Measurements from ENCODE around the gene AIPL1.

The AIPL1 gene

DNA sequence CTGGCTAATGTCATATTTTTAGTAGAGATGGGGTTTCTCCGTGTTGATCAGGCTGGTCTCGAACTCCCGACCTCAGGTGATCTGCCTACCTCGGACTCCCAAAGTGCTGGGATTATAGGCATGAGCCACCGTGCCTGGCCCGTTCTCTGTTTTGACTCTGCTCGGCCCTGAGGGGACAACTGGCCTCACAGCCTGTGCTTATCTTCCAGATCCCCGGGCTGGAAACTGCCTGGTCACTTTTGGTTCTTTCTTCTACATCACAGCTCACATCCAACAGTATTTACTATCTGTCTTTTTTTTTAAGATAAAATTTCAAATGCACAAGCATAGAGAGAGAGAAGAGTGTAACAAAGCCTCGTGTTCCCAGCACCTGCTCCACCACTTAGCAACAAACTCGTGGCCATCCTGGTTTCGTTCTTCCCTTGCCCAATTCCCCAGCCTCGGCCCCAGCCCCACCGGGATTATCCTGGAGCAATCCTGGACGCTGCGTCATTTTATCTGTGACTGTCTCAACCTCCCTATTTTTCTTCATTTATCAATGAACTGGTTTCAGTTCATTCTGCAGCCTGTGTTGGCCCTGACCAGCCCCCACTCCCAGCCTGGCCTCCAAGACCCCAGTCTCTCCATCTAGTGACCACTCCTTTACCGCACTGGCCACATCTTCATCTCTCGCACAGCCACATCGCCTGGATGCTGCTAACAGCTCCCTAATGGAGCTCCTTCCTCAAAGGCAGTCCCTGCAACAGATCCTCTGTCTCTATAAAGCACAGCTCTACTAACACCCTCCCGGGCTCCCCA lies 30.5 kb upstream of the AIPL1 start:
- no peak for DNase-seq

DNA sequence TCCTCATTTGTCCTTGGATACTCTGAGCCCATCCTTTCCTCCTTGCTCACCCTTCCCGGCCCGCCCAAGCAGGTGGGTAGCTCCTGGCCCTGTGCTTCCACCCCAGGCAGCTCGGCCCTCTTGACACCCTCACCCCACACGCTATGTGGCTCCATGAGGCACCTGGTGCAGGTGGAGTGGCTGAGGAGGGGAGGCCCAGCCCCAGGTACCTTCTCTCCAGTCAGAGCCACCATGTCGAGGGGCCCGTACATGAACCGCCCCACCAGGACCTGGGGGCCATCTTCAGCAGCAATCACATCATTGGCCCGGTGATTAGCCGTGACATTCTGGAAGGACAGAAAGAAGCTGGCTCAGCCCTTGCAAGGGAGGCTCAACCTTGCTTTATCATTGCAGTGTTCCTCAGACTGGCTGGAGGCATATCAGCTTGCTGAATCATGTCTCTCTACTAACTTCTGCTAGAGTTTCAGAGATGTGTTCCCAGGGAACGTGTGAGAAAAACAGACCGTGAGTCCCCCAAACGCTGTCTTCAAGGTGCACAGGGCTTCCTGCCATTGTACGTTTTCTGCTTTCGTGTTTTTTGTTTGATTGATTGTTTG lies 29.6 kb upstream of the AIPL1 start:
- DNase-seq = no peak

DNA sequence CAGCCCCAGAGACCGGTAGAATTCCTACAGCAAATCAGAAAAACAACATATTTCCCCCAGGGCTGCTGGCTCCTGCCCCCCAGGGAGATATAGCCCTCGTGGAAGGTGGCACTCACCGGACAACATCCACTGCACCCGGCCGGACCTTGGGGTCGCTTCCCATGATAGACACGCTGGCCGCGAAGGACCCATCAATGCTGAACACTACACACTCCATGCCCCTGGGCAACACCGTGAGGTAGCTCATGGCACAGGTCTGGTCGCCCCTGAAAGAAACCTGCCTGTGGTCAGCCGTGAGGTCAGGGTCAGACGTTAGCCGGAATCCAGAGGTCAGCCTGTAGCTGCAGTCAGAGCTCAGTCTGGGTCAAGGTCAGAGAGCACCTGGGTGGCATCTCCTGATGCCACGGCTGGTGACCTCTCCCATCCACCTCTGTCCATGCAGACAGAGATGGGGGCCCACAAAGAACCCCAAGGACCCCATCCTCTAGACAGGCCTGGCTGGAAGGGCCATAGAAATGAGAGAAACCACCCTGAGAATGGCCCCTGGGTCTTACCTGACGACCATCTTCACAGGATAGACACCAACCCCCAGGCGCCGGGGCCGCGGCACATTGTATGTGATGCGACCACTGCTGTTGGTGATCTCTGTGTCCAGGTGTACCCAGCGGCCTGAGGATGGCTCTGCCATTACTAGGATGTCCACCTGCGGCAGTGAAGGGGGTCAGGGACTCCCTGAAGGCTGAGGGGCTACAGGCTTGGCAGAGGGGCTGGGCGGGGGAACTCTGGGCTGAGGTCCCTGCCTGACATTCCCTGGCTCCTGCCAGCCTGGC lies 28.9 kb upstream of the AIPL1 start:
- no peak for DNase-seq

DNA sequence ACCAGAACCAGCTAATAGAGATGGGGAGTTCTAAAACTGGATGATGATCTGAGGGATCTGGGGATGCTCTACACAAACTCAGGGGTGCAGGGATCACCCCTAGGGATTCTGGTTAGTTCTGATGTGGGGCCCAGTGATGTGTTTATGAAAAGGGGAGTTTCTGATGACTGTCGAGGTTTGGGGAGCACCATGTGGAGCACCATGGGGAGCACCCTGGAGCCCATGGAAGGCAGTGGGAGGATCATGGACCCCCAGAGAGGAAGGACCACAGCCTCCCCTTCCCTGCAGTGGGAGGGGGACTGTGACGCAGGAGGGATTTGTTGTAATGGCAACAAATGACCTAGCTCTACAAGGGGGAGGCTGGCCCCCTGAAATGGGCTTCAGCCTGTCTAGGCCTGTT lies 27.8 kb upstream of the AIPL1 start:
- DNase-seq = no peak

DNA sequence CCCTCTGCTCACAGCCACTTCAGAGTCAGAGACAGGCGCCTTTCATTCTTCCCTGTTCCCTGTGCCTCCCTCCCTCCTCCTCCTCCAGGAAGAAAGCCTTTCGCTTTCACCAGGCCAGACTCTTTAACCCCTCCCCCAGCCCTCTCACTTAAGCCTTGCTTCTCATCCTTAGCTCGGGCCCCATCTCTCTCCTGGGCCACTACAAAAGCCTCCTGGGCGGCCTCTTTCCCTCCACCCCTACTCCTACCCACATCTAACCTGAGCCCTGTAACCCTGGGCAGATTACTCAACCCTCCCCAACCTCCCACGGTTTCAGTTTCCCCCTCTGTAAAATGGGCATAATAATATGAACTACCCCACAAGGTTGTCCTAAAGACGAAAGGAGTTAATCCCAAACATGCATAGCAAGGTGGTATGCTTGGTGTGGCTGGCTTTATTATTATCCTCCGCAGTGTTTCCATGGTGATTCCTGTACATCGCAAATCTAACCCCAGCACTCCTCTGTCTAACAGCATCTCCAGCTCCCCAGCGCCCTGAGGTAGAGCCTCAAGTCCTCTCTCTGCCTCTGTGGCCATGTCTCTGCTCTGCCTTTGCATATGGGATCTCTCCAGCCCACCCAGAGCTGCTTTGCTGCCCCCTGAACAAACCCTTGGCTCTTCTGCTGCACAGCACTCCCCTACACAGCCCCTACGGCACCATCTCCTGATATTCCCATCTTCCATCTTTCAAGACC lies 27.0 kb upstream of the AIPL1 start:
- no peak for DNase-seq

DNA sequence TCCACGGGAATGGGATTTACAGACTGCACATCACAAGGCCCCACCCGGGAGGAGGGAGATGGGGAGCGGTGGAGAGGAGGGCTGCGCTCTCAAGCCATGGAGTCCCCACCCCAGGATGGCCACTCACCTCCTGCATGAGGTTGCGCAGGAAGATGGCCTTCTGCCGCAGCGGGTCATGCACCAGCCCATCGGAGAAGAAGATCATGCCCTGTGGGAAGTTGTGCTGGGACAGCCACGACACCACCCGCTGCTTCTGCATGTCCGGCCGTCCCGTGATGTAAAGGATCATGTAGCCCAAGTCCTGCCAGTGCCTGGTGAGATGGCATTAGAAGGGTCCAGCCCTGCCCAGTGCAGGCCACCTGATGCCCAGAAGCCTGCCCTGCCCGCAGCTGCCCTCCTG lies 26.3 kb upstream of the AIPL1 start:
- no peak for DNase-seq

DNA sequence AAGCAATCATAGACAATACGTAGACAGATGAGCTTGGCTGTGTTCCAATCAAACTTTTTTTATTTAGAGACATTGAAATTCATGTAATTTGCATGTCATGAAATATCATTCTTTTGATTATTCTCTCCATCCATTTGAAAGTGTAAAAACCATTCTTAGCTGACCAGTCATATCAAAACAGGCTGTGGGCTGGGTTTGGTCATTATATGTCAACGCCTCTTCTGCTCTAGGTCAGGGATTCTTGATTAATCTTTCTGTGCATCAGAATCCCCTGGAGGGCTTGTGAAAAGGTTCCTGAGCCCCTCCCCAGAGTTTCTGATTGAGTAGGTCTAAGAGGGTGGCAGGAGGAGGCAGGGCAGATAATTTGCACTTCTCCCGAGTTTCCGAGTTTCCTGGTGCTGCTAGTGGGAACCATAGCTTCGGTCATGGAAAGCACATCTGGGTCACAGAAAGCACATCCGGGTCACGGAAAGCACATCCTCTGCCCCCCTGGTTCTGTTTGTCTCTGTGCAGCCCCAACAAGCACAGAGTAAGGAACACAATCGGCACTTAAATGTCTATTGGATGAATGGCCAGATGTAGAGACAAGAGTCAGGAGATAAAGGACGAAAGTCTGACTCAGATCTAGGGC lies 25.7 kb upstream of the AIPL1 start:
- no peak for DNase-seq

DNA sequence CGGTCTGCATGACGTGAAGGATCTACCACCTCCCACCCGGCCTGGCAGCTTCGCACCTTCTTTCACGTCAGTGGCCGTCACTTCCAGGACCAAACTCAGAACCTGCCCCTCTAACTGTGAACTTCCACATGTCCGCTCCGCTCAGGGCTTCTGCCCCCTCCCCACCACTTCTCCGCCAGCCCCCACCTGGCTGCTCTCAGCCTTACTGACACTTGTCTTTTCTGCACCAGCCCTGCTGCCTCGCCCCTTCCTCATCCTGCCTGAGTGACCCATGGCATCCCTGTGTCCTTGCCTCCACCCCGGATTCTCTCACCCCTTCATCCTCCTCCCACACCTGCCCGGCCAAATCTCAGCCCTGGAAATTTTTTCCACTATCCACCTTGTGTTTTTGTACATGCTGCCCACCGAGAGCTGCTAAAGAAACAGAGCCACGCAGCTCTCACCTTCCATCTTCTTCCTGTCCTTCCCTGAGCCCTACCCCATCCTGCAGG lies 23.6 kb upstream of the AIPL1 start:
- no peak for DNase-seq

DNA sequence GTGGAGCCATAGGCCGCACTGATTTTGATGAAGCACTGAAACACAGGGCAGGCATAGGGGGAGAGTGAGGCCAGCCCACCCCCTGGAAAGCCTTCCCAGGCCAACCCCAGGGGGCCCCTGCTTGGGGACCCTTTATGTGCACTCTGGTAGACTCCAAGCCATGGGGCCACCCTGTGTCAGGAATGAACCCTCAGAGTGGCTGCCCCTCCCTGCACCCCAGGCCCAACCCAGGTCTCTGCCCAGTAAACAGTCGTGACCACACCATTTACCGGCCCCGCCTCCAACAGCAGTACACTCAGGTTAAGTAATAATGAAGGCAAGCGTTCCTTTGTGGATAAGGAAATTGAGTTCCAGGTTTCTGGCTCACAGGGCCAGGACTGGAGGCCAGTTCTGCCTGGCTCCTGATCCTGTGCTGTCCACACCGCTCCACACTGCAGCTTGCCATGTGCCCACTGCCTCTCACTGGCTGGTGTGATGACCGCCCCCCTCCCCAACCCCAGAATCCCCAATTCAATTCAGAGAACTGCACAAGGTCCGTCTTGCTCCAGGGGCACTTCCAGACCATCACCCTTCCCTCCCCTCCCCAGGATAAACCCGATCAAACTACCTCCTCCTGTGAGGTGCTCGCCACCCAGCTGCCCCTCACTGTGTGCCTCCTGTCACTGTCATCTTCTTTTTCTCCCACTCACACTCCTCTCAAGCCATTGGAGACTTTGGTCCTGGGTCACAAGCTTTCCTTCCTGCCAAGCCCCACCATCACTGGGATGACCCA lies 23.0 kb upstream of the AIPL1 start:
- no peak for DNase-seq

DNA sequence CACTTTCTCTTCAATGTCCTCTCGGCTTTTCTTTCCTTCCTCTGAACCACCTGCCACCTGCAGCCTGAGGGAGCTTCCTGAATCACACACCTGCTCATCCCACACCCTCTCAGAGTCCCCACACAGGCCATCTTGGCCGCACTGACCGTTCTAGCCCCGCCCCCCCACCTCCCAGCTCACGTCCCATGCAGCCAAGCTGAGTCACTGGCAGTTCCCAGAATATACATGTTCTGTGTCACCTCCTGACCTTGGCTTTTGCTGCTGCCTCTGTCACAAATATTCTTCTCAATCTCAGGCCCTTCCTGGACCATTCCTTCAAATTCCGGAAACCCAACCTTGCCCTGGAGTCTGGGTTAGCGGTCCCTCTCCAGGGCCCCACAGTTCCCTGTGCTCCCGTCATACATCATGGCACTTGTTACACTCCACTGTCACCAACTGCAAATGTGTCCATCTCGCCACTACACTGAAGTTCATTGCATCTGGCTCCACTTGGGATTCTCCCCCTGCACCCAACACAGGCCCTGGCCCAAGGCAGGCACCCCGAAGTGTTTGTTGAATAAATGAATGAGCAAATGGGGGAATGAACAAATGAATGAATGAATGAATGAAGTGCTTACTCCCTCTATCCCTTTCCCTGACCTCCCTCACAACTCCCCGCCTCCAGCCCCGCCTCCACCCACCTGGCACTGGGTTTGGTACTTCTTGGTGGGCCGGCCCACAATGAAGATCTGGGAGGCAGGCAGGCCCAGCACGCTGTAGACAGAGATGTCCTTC lies 22.2 kb upstream of the AIPL1 start:
- no peak for DNase-seq

DNA sequence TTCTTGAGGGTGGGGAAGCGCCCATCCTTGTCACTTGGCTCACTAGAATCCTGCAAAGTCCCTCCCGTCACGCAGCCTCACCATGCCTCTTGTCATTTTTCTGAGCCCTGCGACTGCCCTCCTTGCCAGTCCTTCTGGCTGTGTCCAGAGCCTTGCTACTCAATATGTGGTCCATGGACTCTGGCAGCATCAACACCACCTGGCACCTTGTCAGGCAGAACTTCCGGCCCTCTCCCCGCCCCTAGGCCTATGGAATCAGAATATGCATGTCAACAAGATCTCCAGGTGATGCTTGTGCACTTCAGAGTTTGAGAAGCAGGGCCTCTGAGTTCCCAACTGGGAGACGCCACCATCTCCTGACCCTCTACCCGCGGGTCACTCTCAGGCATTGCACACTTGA lies 21.4 kb upstream of the AIPL1 start:
- no peak for DNase-seq

DNA sequence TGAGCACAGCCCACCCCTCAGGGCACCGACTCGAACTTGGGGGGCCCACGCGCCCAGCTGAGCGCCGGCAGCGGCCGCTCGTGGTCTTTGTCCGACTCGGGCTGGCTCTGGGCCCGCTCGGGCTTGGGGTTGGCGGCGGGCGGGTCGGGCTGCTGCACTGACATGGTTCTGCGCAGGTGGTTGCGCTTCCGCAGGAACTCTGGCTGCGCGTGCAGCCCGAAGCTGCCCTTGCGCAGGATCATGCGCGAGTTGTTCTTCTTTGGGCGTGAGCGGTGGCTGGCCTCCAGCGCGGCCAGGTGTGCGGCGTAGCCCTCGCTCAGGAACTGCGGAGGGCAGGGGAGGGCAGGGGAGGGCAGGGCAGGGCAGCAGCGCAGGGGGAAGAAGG lies 20.4 kb upstream of the AIPL1 start:
- no peak for DNase-seq

DNA sequence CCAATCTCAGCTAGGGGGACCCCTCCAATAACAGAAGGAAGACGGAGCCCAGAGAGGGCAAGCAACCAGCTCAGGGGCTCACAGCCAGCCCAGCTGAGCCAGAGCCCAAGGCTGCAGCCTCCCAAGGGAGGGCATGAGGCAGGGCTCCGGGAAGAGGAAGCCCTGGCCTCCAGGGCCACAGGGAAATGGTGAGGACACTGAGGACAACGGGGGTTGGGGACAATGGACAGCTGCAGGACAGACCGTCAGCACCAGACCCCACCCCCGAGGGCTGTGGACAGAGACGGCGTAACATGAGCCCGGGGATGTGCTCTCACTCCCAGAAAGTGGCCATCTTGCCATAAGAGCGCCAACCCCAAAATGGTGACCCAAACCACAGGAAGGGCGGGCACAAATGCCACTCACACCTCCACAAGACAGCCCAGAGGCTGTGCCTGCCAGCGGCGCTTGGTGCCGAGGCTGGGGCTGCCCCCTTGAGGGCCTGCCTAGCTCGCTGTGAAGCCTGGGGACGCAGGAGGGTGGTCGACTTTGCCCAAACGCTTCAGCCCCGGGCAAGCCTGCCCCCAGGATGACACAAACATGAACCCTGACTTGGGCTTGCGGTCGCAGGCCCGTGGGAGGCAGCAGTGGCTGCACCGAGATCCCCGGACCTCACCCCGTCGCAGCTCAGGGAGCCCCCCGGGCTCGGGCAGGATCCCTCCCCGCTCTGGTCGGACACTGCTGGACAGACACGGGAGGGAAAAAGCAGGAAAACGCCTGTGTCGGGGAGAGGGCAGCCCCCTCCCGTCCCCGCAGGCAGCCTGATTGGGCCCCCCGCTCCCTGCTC lies 19.8 kb upstream of the AIPL1 start:
- DNase-seq = no peak

DNA sequence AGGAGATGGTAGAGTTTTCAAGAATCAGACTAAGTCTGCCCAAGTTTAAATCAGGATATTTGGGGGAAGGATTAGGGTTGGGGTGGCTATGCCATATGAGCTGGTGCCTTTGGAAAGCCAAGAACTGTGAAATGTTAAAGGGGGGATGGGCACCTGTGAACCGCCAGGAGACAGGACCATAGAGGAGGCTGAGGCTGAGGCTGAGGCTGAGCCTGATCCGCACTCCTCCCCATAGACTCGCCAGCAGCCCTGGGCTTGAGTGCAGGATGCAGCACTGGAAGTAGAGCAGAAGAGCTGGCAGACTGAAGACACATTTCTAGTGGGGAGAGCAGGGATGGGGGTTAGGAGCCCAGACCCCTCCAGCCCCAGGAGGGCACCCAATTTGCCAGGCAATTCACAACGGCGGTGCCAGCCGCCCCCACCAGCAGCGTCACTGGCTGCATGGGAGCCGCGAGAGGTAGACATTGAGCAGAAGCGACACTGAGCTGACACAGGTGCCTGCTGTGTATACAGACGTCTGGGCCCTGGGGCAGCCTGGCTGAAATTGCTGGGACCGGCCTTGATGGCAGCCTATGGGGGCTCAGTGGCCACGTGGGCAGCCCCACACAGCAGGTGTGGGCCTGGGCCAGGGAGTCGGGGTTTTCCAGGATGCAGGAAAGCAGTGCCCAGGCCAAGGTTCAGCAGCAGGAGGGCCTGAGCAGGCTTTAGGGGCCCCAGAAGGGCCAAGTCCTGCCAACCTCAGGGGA lies 18.5 kb upstream of the AIPL1 start:
- DNase-seq = no peak

DNA sequence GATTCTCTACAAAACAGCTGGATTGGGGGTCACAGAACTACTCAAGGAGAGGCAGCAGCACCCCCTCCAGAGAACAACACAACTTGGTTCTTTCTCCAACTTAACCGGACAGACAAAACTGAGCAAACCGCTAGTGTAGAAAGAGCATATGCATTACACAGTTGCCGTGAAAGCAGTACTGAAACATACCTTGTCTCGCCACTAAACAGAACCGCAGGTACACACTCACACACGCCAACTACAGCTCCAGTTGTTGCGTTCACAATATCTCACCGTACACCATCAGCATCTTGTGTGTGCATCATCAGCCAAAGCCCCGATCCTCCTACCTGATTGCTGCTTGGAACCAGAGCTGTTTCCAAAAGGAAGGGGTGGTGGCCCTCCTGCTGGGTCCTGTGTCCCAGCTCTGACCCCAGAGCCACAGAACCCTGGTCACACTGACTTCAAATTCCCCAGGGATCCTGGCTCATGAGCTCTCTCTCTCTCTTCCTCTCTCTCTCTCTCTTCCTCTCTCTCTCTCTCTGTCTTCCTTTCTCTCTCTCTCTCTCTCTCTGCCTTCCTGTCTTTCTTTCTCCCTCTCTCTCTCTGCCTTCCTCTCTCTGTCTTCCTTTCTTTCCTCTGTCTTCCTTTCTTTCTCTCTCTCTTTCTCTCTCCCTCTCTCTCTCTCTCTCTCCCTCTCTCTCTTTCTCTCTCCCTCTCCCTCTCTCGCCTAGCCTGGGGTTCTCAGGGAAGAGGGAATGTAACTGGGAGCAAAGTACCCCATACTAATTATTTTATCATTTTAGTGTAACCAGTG lies 17.7 kb upstream of the AIPL1 start:
- no peak for DNase-seq

DNA sequence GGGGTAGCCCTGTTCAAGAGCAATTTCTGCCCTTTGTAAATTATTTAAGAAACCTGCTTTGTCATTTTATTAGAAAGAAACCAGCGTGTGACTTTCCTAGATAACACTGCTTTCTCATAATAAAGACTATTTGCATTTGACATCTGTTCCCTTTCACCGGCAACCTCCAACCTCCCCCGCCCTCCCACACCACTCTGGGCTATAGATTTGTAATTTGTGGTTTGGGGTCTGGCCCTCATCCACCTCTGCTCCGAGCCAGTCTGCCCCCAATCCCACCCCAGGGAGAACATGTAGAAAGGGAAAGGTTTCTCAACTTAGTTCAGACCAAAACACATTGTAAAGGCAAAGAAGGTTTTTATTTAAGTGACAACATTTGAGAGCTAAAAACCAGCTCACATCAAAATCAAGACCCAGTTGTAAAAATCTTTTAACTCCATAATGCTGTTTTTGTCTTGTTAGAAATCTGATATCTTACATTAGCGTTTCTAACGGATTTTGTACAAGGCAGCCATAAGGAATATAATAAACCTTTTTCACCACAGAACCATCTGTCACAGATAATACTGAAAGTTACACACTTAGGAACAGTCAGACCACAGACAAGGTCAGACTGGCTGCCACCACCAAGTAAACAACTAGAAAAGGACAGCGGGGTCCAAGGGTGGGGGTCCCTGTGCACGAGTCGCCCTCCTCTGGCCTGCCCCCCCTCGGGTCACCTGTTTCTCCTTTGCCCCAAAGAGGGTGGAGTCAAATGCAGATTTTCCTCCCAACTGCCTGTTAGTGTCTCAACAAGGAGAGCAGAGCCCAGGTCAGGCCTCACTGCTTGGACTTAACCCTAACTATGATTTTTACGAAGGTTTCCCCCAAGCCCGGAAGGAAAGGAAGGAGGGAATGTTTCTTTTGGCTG lies 16.3 kb upstream of the AIPL1 start:
- no peak for DNase-seq

DNA sequence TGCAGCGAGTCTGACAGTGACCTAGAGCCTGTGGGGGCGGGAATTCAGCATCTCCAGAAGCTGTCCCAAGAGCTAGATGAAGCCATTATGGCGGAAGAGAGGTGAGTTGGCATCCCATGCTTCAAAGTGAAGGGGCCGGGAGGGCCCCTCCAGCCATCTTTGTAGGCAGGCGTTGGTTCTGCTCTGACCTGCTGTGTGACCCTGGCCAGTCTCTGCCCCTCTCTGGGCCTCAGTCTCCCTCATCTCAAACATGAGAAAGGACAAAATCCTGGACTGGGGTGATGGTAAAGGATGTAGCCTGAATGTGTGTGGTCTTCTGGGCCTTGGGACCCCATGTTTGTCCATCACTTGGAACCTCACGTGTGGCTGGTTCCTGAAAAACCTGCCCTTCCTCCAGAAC lies 14.4 kb upstream of the AIPL1 start:
- no peak for DNase-seq

Data from DMS79 (cell line).